ENCODE measurements around the gene IP6K1.
A peak's percentile ranks its signal among the peaks of the same experiment; 100 is the strongest.
"Not testable (repeated sequence)": the region's sequence is repeated elsewhere in the genome, so short reads cannot be mapped to it uniquely, and the experiment has no call there.

The IP6K1 gene

DNA sequence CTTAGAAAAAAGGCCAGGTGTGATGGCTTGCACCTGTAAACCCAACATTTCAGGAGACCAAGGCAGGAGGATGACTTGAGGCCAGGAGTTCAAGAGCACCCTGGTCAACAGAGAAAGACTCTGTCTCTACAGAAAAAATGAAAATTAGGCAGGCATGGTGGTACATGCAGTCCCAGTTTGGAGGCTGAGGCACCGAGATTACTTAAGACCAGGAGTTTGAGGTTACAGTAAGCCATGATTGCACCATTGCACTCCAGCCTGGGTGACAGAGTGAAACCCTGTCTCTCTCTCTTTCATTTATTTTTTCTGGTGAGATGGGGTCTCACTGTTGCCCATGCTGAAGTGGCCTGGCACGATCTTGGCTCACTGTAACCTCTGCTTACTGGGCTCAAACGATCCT lies 24.7 kb downstream of the IP6K1 start:
- no peak for DNase-seq

DNA sequence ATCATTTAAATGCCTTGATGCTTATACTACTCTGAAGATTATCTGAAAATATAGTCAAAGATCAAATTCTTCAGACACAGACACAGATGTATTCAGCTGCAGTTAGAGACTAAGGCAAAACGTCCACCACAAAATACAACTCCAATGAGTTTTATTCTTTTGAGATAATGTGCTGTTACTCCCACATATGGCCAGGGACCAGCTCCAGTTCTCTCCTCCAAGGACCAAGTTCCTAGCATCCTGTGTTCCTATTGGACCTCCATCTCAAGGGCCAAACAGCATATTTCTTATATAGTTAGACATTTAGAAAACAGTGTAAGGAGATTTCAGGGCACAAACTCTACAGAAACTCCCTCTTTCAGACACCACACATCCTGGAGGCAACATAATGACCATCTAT lies 27.1 kb downstream of the IP6K1 start:
- no peak for DNase-seq

DNA sequence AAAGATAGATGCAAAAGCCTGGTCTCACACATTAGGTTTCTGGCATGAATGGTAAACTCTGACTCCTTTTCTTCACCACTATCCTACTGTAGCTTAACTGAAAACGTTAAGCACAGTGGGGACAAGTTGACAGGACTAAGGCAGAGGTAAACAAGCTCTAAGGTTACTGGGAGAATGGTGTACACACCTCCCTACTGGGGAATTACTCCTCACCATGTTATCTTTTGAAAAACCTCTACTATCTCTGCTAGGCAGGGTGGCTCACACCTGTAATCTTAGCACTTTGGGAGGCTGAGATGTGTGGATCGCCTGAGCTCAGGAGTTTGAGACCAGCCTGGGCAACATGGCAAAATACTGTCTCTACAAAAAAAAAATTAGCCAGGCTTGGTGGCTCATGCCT lies 29.1 kb downstream of the IP6K1 start:
- no peak for DNase-seq

DNA sequence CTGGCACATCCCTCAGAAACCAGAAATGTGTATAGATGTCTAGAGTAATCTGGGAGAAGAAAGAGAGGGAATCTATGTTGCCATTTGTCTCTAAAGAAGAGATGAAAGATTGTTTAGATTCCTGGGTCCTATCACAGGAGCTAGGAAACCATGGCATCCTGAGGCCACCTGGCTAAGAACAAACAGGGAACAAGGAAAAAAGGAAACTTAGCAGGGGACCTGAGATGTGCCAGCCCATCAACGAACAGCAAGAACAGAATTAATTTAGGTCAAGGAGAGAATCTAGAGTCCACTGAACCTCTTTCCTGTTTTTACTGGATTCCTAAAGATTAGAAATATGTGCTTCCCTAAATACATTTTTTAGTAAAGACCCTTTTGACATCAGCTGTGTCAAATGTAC lies 30.3 kb downstream of the IP6K1 start:
- DNase-seq: no peak

DNA sequence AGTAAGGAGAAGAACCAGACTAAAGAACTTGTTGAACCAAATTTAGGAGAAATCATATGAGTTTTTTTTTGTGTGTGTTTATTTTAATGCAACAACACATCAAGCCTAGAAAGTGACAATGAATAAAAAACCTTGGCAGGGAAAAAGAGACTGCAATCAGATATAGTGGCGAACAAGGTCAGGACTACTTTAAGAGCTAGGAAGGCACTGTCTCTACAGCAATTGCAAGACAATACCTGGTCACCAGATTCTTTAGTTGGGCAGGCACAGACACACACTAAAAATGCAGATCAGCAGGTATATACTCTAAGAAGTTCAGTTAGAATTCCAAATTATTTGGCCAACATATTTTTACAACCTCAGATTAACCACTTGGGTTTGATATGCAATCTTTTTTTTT lies 31.8 kb downstream of the IP6K1 start:
- no peak for DNase-seq

DNA sequence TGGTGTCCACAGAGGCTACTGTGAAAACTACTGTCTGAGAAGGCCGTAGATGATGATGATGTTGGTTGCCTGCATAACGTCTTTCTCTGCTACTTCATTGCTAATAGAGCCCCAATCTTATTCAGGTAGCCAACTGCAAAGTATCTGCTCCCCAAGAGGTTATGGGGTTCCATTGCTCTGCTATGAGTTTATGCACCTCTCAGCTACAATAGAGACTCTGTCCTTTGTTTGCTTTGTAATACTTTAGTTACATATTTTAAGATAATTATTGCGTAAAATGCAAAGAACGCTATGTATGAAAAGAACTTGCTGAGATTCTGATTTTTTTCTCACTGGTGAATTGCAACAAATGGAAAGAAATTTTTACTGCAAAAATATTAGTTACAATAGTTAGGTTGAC lies 34.8 kb downstream of the IP6K1 start:
- DNase-seq: no peak

DNA sequence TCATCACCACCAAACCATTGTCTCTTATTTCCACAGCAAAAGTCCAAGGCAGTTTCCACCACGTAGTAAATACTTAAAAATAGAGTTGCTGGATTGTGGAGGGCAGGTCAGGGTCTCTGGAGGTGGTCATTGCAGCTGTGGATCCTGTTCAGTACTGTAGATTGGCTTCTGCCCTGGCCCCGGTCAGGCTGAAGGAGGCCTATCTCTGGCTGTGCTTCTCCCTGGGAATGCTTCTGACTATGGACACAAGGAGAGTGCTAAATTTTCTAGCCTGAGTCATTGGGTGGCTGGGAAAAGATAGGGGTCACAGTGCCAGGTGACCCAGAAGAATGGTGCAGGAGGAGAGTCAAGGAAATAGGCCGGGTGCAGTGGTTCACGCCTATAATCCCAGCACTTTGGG lies 36.3 kb downstream of the IP6K1 start:
- DNase-seq: no peak

DNA sequence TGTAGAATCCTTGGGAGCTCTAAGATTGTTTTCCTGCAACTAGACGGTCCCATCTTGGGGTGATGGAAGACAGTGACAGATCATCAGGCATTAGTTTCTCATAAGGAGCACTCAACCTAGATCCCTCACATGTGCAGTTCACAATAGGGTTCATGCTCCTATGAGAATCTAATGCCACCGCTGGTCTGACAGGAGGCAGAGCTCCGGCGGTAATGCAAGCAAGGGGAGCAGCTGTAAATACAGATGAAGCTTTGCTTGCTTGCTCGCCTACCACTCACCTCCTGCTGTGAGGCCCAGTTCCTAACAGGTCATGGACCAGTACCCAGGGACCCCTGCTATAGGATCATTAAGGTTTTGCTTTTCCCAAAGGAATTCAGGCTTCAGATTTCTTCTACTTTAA lies 37.5 kb downstream of the IP6K1 start:
- not testable (repeated sequence) for DNase-seq

DNA sequence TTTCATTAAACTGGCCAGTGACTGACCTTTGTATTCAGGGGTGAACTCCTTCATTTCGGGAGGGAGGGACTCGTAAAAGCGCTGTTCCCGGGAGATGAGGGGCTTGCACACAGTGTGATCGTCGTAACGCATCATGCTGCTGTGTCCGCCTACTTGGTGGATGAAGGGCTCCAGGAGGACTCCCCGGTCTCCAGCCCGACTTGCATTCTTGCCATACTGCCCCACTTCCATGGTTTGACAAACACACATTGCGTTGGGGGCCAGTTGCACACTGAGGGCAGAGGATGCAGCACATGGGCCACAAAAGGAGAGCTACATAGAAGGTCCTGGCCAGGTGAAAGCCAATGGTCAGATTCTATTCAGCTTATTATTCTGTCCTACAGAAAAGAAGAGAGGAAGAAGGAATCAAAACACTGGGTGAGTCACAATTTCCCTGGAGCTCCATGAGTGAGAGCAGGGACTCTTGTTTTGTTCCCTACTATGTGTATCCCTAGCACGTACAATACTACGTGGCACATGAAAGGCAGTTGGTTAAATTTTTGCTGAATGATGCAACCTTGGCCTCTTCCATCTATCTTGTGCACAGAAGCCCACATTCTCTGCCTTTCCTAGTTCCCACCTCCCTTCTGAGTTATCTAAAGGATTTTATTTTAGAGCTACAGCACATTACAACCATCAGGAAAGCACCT lies 38.4 kb downstream of the IP6K1 start:
- no peak for DNase-seq

DNA sequence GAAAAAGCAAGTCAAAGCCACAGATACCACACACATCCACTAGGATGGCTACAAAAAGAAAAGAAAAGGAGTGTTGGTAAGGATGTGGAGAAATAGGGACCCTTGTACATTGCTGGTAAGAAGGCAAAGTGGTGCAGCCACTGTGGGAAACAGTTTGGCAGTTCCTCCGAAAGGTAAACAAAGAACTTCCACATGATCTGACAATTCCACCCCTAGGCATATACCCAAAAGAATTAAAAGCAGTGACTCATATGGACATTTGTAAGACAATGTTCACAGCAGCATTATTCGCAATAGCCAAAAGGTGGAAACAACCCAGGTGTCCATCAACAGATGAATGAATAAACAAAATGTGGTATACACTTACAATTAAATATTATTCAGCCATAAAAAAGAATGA lies 40.4 kb downstream of the IP6K1 start:
- DNase-seq: peak in 1 of 3 experiments; percentile 2

DNA sequence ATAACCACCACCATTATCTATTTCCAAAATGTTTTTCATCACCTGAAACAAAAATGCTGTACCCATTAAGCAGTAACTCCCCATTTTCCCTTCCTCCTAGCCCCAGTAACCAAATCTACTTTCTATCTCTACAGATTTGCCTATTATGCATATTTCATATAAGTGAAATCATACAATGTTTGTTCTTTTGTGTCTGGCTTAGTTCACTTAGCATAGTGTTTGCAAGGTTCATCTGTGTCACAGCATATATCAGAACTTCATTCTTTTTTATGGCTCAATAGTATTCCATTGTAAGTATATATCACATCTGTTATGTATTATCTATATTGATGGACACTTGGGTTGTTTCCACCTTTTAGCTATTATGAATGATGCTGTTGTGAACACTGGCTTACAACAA lies 45.9 kb downstream of the IP6K1 start:
- no peak for DNase-seq

DNA sequence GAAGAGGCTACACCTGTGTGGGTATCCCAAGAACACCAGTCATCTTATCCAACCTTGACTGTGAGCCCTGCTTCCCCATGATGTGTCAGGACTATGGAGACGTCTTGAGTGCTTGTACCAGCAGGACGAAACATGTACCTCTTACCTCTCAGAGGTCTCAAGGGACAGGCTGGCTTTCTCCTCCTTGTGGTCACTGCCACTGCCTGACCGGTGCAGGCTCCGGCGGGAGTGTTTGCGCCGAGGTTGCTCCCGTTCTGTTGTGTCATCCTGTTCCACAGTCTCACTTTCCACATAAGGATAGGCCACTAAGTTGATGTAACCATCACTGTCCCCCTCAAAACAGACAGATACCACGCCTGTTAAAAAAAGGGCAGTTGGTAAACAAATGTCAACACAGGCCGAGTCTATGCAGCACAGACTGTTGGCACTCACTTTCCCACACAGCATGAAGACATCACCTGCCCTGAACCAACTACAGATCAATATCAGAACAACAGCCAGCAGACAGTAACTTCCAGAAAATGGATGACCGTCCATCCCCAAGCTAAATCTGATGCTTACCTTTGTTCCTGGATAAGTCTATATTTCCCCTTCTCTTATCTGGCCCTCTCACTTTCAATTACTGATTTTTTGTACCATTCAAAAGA lies 48.2 kb downstream of the IP6K1 start:
- no peak for DNase-seq

DNA sequence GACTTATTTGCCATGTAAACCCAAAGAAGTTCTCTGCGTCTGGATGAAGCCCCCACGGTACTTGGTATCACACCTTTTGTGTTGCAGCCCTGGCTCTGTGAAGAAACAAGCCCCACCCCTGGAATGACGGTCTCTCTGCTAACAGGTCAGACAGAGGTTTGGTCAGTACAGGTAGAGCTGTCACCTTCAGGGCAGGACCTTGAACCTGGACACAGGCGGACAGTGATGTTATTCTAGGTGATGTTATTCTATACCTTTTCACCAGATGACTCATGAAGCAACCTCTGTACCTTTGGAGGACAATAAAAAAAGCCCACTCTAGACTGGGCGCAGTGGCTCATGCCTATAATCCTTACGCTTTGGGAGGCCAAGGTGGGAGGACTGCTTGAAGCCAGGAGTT lies 51.6 kb downstream of the IP6K1 start:
- no peak for DNase-seq

DNA sequence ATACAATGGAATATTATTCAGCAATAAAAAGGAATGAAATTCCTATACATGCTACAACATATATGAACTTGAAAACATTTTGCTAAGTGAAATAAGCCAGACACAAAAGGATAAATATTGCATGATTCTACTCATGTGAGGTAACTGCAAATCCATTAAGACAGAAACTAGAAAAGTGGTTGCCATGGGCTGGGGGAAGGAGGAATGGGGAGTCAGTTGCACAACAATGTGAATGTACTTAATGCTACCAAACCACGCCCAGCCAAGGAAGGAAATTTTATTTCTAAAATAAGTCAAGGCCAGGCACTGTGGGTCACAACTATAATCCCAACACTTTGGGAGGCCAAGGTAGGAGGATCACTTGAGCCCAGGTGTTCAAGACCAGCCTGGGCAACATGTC lies 52.8 kb downstream of the IP6K1 start:
- DNase-seq: no peak

DNA sequence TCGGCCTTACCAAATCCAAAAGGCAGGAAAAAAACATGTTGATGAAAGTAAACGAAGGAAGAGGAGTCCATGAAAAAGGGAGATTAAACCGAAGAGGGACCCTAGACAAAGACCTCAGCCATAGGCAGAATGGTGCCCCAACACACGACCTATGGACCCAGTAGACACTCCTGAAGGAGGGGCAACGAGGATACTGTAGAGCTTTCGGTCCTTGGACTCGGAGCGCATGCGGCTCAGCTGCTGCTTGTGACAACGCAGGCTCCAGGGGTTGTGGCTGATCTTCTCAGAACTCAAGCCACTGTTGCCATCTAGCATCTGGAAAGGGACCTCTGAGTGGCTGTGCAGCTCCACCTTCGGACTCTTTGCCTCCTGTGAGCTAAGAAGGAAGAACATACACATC lies 53.7 kb downstream of the IP6K1 start:
- no peak for DNase-seq

DNA sequence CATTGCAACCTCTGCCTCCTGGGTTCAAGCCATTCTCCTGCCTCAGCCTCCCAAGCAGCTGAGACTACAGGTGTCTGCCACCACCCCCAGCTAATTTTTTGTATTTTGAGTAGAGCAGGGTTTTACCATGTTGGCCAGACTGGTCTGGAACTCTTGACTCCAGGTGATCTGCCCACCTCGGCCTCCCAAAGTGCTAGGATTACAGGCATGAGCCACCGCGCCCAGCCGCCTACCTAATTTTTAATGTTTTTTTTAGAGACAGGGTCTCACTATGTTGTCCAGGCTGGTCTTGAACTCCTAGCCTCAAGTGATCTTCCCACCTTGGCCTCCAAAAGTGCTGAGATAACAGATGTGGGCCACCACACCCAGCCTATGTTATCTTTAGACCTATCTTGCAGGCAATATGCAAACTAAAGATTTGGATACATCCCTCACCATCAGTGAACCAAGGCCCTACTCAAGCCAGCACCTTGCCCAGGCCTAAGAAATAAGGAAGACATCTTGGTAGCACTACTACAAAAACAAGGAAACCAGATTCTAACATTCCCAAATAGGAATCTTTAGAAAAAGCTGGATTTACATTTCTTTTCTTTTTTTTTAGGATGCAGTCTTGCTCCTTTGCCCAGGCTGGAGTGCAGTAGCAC lies 56.3 kb downstream of the IP6K1 start:
- DNase-seq: no peak

DNA sequence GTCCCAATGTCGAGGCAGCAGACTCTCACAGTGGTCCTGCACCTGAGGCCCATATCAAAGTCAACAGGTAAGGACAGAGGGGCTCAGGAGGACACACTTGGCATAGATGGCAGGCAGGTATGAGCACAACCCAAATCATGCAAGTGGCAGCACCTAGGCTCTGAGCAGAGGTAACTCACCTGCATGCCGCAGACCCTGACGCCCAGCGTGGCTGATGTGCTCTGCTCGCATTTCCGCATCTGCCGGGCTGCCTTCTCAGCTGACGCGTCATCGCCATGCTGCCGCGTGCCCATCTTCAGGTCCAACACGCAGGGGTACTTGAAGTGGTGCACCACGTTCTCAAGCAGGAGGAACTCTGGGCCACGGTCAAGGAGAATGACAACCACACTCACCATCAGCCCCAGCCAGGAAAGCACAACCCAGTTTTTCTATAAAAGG lies 58.4 kb downstream of the IP6K1 start:
- DNase-seq: no peak

DNA sequence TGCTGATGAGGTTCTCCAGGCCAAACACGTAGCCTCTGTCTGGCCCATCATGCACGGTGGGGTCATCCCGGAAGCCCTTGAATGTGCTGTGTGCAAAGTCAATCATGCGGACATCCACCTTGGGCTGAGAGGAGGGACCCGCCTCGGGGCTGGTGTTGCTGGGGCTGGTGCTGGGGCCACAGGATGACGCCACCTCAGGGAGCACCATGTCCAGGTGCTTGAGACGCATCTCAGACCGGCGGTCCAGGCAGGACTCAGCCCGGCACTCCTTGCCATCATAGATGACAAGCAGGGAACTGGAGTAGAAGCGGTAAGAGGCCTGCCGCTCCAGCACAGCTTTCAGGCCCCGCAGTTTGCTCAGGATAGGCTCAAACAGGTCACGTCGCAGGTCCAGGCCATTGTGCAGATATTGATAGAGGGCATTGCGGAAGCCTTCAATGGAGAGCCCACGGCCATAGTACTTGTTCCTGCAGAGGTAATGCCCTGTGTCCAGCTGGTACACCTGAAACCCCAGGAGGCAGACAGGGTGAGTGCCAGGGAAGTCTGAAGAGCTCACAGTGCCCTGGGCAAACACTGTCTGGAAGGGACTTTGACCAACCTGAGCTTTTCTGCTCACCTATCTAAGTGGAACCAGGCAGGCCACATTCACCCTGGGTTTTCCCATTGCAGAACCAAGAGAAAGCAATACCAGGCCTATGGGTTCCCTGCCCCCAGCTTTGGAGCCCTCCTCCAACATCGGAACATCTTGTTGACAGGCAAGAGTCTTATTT lies 59.0 kb downstream of the IP6K1 start:
- DNase-seq: no peak

DNA sequence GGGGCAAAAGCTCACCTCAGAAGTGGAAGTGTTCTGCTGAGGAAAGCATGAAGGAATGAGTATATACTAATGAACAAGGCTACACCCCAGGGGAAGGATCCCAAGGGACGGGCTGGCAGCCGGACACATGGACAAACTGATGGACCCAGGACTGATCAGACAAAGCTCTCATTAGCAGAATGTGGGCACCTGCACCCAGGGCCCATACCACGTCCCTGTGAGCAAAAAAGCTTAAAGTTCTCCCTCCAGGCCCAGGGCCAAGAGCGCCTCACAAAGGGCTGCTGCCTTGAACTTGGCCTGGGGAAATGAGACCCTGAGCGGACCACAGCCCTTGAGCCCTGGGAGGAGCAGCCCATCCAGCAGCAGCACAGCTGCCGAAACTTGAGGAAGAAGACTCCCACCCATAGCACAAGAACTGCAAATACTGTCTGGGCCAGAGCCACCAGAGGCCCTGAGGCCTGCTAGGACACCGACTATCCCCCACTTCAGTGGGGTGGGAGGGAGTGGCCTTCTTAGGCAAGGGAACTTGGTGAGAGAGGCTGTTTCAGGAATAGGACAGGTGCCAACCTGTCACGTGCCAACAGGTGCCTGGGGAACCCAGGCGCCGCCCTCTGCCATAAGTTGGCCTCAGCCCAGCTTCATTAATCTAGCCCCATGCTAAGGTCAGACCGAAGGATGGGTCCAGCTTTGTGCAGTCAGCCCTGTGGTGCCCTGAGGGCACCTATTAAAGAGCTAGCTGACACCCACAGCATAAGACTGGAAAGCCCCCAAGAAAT lies 60.2 kb downstream of the IP6K1 start:
- DNase-seq: no peak

DNA sequence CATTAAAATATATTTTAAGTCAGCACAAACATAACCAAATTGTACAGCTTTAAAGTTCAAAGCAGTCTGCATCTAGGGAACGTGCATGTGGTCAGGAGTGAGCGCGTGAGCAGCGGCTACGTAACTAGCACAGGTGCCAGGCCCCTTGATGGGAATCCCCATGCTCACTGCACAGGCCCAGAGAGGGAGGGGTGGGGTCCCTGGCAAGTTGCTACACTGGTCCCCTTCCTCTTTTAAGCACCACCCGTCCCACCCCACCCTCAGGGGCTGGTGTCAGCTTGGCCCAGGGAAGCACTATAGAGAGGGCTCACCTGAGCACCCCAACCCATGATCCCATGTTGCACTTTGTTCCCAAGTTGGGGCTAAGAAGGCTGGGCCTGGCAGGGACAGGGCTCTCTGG lies 61.8 kb downstream of the IP6K1 start:
- no peak for DNase-seq

DNA sequence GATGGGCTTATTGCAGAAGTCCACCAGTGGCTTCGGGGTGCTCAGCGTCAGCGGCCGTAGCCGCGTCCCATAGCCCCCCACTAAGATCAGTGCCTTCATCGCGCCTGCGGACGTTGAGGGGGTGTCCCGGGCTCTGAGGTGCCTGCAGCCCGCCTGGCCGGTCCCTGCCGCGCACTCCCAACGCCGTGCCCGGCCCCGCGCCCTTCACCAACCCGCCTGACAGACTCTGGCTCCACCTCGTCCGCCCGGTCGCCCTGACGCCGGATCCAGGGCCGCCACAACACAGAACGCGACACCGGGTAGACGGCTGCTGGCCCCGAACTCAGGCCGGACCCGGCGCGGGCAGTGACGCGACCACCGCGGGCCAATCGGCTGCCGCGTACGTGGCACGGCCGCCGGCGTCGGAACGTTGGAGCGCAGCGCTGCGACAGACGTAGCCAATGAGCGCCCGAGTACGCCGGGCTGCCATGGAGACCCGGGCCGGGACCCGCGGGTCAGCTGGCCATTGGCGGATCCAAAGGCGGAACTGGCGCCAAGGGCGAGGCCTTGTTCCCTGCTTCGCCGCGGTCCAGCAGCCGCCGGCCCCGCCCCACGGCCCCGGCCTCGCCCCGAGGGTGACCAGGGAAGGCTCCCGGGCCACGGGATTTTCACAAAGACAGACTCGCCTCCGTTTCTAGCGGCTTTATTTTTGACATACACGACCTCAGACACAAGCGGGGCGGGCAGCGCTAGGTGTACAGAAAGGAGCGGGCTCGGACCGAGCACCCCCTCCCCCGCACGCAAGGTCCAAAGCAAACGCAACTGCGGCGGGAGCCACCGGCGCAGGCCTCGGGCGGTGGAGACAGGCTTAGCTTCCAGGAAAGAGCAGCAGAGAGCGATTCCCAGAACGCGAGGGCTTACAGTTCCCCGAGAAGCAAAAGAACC lies 62.5 kb downstream of the IP6K1 start, which contains the start of gene GMPPB:
Gene GMPPB (minus strand): TSS at position 324 of the 924 bp plus-strand sequence. CDS start 225 bp downstream, at position 99.
- DNase-seq: peak; percentile 90 to 95 (median 92)

DNA sequence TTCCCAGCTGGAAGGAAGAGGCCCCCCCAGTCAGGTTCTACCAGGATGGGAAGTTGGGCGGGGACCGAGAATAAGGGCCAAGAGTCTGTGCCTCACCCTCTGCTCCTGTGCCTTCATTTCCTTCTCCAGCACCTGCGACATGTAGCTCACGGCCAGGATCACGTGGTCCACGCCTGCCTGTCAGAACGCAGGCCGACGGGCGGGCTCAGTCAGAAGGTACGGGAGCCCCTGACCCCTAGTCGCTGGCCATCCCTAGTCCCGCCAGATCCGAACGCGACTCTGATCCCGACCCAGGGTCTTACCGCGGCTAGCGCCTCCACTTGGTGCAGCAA lies 63.1 kb downstream of the IP6K1 start:
- peak; percentile 3 to 65 (median 50) for DNase-seq

Data from NCI-H1417 (cell line).